Small intestine (tissue), 7 donors: ENCODE data around the gene INHA. TPM values are rescaled to one million over a fixed set of nuclear protein-coding genes. Genes with fewer than 3 reads are reported as not detected.

Experiments used
- DNase-seq, 2 donors: peaks; one replicate each; pipeline versions ENCODE4 v3.0.0 to v3.0.0-alpha.2; 2013
- FAIRE-seq: peaks from 2 replicates; lab custom pipeline; 2012; peaks lifted over from hg19 to GRCh38; lab: Jason Lieb, UNC
- H3K27ac ChIP-seq, 3 donors: one replicate each; pipeline ENCODE4 v1.5.1; 2013; ENCODE audit warnings: low read length in 2 of 3, mild to moderate bottlenecking in 2 of 3, control low read depth in 1 of 3, inconsistent platforms in 1 of 3, low read depth in 1 of 3, moderate library complexity in 1 of 3
- H3K27me3 ChIP-seq, 3 donors: one replicate each; pipeline ENCODE4 v1.6.1; 2013; ENCODE audit warnings: low read length in 3 of 3, inconsistent platforms in 1 of 3; ENCODE audit not compliant: control insufficient read depth in 3 of 3, insufficient read depth in 3 of 3
- H3K36me3 ChIP-seq, 3 donors: one replicate each; pipeline ENCODE4 v1.6.1; 2013; ENCODE audit warnings: low read length in 3 of 3, inconsistent platforms in 1 of 3, low read depth in 1 of 3, mild to moderate bottlenecking in 1 of 3, moderate library complexity in 1 of 3; ENCODE audit not compliant: control insufficient read depth in 3 of 3, insufficient read depth in 2 of 3
- H3K4me1 ChIP-seq, 3 donors: one replicate each; pipeline ENCODE4 v1.6.1; 2013; ENCODE audit warnings: low read length in 2 of 3, inconsistent platforms in 1 of 3, low read depth in 1 of 3, mild to moderate bottlenecking in 1 of 3, moderate library complexity in 1 of 3; ENCODE audit not compliant: control insufficient read depth in 3 of 3, insufficient read depth in 2 of 3
- H3K4me3 ChIP-seq, 3 donors: one replicate each; pipeline ENCODE4 v1.5.1; 2013; ENCODE audit warnings: low read length in 3 of 3, control low read depth in 1 of 3, inconsistent platforms in 1 of 3, low read depth in 1 of 3, mild to moderate bottlenecking in 1 of 3, moderate library complexity in 1 of 3
- H3K9me3 ChIP-seq, 2 donors: one replicate each; pipeline ENCODE4 v1.6.1; 2013; ENCODE audit warnings: low read depth in 1 of 2, low read length in 1 of 2; ENCODE audit not compliant: control insufficient read depth in 2 of 2, insufficient read depth in 1 of 2
- WGBS, 3 donors: extraction: QIAGEN DNeasy Blood & Tissue Kit; methylation state at CpG; one replicate each; pipeline ENCODE4 v1.1.7; 2013; 5-methylcytosine and 5-hydroxymethylcytosine counted together
- polyA plus RNA-seq, 4 donors: library from polyadenylated mRNA; stranded (reverse) in 3 of 4; unstranded in 1 of 4; fragments of 200-250 nt in 3 of 4; fragments of 120-200 nt in 1 of 4; gene quantifications; one replicate each; pipeline versions ENCODE4 v1.2.1 to v1.2.3, GENCODE V29; 2013
- donor health status: healthy with polysubstance abuse.
- donor health status: control.
- donor health status: control.
- donor health status: Bipolar disorder and iron deficiency.
- donor health status: healthy.

Gene INHA
- polyA plus RNA-seq, 4 donors: 0.18 to 0.78 TPM; not detected in 2

GRCh38 chr2:219538504-219538951 lies 33.6 kb upstream of the INHA start:
- no peak for DNase-seq
- peaks cover 0 to 3% (median 0%) of the 10 kb centered on the region in 3 donors for H3K27me3 ChIP-seq
- H3K9me3 ChIP-seq: no peaks in the 10 kb centered on the region
- H3K36me3 ChIP-seq: peaks cover 3 to 42% (median 9%) of the 10 kb centered on the region in 3 donors
- H3K4me3 ChIP-seq: no peak overlapping the region
- WGBS, 3 donors: 68 to 84% (median 74%) methylated on average over 6 of the region's 6 CpGs
- peaks cover 0 to 32% (median 5%) of the 10 kb centered on the region in 3 donors for H3K4me1 ChIP-seq
- H3K27ac ChIP-seq: peak overlapping the region in 1 of 3 donors; percentile 40
- FAIRE-seq: no peak

- peaks cover 0 to 3% (median 0%) of the 10 kb centered on the region in 3 donors for H3K27me3 ChIP-seq
- no peak overlapping the region for H3K27ac ChIP-seq
- peaks cover 0 to 33% (median 5%) of the 10 kb centered on the region in 3 donors for H3K4me1 ChIP-seq
- FAIRE-seq (no peak), DNase-seq (no peak)
- H3K9me3 ChIP-seq: no peaks in the 10 kb centered on the region
- 88 to 93% (median 90%) methylated on average over 32 of the region's 32 CpGs for WGBS, 3 donors
- H3K4me3 ChIP-seq: no peak overlapping the region
- peaks cover 3 to 42% (median 9%) of the 10 kb centered on the region in 3 donors for H3K36me3 ChIP-seq
These were observed 32.9 kb upstream of the INHA start for GRCh38 chr2:219538956-219539788.

- no peak overlapping the region for H3K27ac ChIP-seq
- no peaks in the 10 kb centered on the region for H3K9me3 ChIP-seq
- H3K4me1 ChIP-seq: peaks cover 0 to 43% (median 5%) of the 10 kb centered on the region in 3 donors
- no peak overlapping the region for H3K4me3 ChIP-seq
- FAIRE-seq (no peak), DNase-seq (no peak)
- 94 to 97% (median 95%) methylated on average over 45 to 46 of the region's 46 CpGs for WGBS, 3 donors
- peaks cover 3 to 42% (median 9%) of the 10 kb centered on the region in 3 donors for H3K36me3 ChIP-seq
- H3K27me3 ChIP-seq: peaks cover 0 to 3% (median 0%) of the 10 kb centered on the region in 3 donors
These were observed 32.0 kb upstream of the INHA start for GRCh38 chr2:219539926-219540678.

DNA sequence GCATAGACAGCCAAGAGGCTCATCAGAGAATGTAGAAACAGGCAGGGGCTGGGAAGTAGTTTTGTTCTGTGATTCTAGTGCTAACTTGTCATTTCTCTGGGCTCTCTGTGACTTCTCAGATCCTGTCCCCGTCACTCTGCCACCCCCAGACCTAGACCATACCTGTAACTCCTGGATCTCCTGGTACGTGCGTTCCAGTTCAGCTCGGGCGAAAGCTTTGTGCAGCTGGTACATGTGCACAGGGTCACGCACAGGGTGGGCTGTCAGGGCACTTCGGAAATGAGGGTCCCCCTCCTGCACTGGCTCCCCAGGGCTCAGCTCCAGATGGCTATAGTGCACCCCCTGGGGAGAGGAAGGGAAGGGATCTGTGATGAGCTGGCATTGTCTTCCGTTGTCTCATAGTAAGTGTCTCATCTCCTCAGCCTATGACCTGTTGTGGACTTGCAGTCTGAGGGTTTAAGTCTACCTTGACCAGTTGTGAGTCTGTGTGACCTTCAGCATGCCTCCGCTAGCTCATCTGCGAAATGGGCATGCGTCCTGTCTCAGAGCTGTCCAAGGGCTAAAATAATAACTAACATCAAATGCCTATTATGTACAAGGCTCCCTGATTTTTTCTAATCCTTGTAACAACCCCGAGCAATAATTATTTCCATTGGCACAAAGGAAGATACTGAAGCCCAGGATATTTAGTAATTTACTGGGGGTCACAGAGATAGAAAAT lies 31.2 kb upstream of the INHA start:
- Histone ChIP-seq H3K27me3 (no peaks in the 10 kb centered on the region), H3K27ac (no peak overlapping the region), H3K4me3 (no peak overlapping the region), H3K4me1 (peaks cover 4 to 51% (median 5%) of the 10 kb centered on the region in 3 donors), H3K9me3 (no peaks in the 10 kb centered on the region), H3K36me3 (peaks cover 3 to 46% (median 9%) of the 10 kb centered on the region in 3 donors)
- 86 to 93% (median 92%) methylated on average over 12 of the region's 12 CpGs for WGBS, 3 donors
- DNase-seq (no peak), FAIRE-seq (no peak)

DNA sequence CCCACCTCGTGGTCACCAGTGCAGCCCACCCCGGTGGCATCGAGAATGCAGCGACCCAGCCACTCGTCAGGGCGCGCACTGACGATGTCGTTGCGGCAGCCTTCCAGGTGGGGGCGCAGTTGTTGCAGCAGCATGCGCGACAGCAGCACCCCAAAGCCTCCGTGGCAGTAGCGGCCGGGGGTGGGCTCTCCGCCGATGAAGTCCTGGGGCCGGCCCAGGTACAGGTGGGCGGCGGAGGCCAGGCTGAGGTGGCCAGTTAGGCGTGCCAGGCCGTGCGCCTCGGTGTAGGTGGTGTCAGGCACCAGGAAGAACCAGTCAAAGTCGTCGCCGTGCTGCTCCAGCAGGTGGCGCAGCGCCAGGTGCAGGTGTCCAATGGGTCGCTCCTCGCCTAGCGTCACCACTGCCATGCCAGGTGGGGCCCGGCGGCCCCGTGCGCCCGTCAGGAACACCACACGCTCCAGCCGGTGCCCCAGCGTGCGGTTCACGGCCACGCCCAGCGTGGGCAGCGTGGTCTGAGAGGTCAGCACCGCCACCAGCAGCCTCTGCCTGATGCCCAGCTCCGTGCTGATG lies 30.4 kb upstream of the INHA start:
- H3K4me1 ChIP-seq: peaks cover 4 to 58% (median 5%) of the 10 kb centered on the region in 3 donors
- H3K27me3 ChIP-seq: no peaks in the 10 kb centered on the region
- WGBS, 3 donors: 1 to 20% (median 1%) methylated on average over 39 to 48 of the region's 48 CpGs
- H3K4me3 ChIP-seq: peak overlapping the region; percentile 3 to 81 (median 65)
- DNase-seq (peak; percentile 88 to 97), FAIRE-seq (no peak)
- H3K27ac ChIP-seq: peak overlapping the region in 2 of 3 donors; percentile 84 to 96
- H3K36me3 ChIP-seq: peaks cover 3 to 46% (median 9%) of the 10 kb centered on the region in 3 donors
- no peaks in the 10 kb centered on the region for H3K9me3 ChIP-seq

GRCh38 chr2:219542931-219543595 lies 29.0 kb upstream of the INHA start:
- DNase-seq (peak in 1 of 2 donors; percentile 52), FAIRE-seq (no peak)
- no peaks in the 10 kb centered on the region for H3K9me3 ChIP-seq
- peaks cover 3 to 50% (median 9%) of the 10 kb centered on the region in 3 donors for H3K36me3 ChIP-seq
- H3K27ac ChIP-seq: peak overlapping the region; percentile 84 to 96 (median 96)
- no peaks in the 10 kb centered on the region for H3K27me3 ChIP-seq
- peaks cover 4 to 56% (median 5%) of the 10 kb centered on the region in 3 donors for H3K4me1 ChIP-seq
- WGBS, 3 donors: 0 to 1% (median 0%) methylated on average over 34 to 66 of the region's 66 CpGs
- peak overlapping the region; percentile 60 to 81 (median 65) for H3K4me3 ChIP-seq

- H3K9me3 ChIP-seq: no peaks in the 10 kb centered on the region
- peaks cover 4 to 49% (median 5%) of the 10 kb centered on the region in 3 donors for H3K4me1 ChIP-seq
- H3K27ac ChIP-seq: peak within 1 kb of the TSS; percentile 84 to 96 (median 96)
- DNase-seq: peak; percentile 95 to 99
- FAIRE-seq: no peak
- WGBS, 3 donors: 0 to 1% (median 1%) methylated on average over 50 to 75 of the region's 75 CpGs
- H3K36me3 ChIP-seq: peaks cover 3 to 49% (median 9%) of the 10 kb centered on the region in 3 donors
- no peaks in the 10 kb centered on the region for H3K27me3 ChIP-seq
- peak within 1 kb of the TSS; percentile 60 to 81 (median 65) for H3K4me3 ChIP-seq
These were observed 28.3 kb upstream of the INHA start, which contains the start of the genes CHPF and TMEM198 for GRCh38 chr2:219543596-219544358. TSS of gene CHPF (minus strand) at chr2:219543809. CDS start at chr2:219543538, 271 bp downstream. TSS of gene TMEM198 (plus strand) at chr2:219544028. CDS start at chr2:219544728, 700 bp downstream.
